ENCODE measurements around the gene RNF220.

GRCh38 chr1:44603718-44604117 is 198.7 kb downstream of the RNF220 start:
- TF ChIP-seq CTCF (IDR thresholded peaks at IDR 0.05; ENCODE audit: low read depth, low read length, poor library complexity, severe bottlenecking) = no peak
- no peak for TF ChIP-seq EZH2phosphoT487 (IDR thresholded peaks at IDR 0.05; ENCODE audit: borderline replicate concordance, low read length)
